Body of pancreas (tissue), 4 donors: ENCODE data around the gene NEDD4L. TPM values are rescaled to one million over a fixed set of nuclear protein-coding genes. Genes with fewer than 3 reads are reported as not detected.

ENCODE experiments used
- ATAC-seq: fragments of 150-250 bp; one replicate; pipeline ENCODE4 v1.9.1; 2016
- DNase-seq, 4 donors: peaks; one replicate each; pipeline ENCODE4 v3.0.0-alpha.2; 2019
- H3K27ac ChIP-seq, 4 donors: fragments of 200-600 bp; sonication (generic); 1 replicate in 3 of 4; 2 replicates in 1 of 4; pipeline versions ENCODE4 v1.5.1 to v1.6.1; 2016 to 2019; ENCODE audit warnings: mild to moderate bottlenecking in 1 of 4, mixed read lengths in 1 of 4, moderate library complexity in 1 of 4
- H3K27me3 ChIP-seq, 2 donors: fragments of 200-600 bp; sonication (generic); one replicate each; pipeline ENCODE4 v1.6.0; 2016; ENCODE audit warnings: mild to moderate bottlenecking in 1 of 2
- H3K36me3 ChIP-seq, 2 donors: fragments of 200-600 bp; sonication (generic); replicated peaks in 1 of 2; 2 replicates each; pipeline ENCODE4 v1.5.1; 2016; ENCODE audit warnings: low read depth in 2 of 2; ENCODE audit not compliant: insufficient read depth in 1 of 2
- H3K4me1 ChIP-seq: fragments of 200-600 bp; sonication (generic); one replicate; pipeline ENCODE4 v1.6.0; 2016
- H3K4me3 ChIP-seq, 2 donors: fragments of 200-600 bp; sonication (generic); 1 replicate in 1 of 2; 2 replicates in 1 of 2; pipeline ENCODE4 v1.5.1; 2016 to 2019
- H3K9me3 ChIP-seq, 3 donors: fragments of 200-600 bp; sonication (generic); 1 replicate in 2 of 3; 2 replicates in 1 of 3; pipeline ENCODE4 v1.5.1; 2016
- POLR2A ChIP-seq, 3 donors: fragments of 450-650 bp; IDR thresholded peaks; one replicate each; pipeline ENCODE4 v1.6.1; 2016; ENCODE audit warnings: antibody characterized with exemption in 3 of 3, mild to moderate bottlenecking in 2 of 3
- WGBS, 2 donors: methylation state at CpG; one replicate each; pipeline ENCODE4 v1.1.5; 2017; 5-methylcytosine and 5-hydroxymethylcytosine counted together
- intact Hi-C: fragments of 100-400 bp; cut with DNase I; formaldehyde crosslinking; loops from one replicate; pipeline ENCODE4 v1.15.1; 2023
- total RNA-seq, 2 donors: library from RNA; depleted of rRNA; stranded (reverse); fragments of >200 nt; gene quantifications; one replicate each; pipeline ENCODE4 v1.1.0, GENCODE V29; 2016
- TF ChIP-seq, protein P1 (sequence below), 7 experiments: fragments of 450-650 bp in 4 of 7; fragments of 200-600 bp in 3 of 7; sonication (generic) in 3 of 7; IDR thresholded peaks; one replicate each; pipeline ENCODE4 v1.5.1; 2016 to 2019; ENCODE audit warnings: antibody characterized with exemption in 7 of 7

The NEDD4L gene
- total RNA-seq, 2 donors from 2014 or later: 105 to 108 TPM

GRCh38 chr18:58403799-58404455, 359.9 kb downstream of the NEDD4L start:
- Histone ChIP-seq H3K27me3 (no peaks in the 10 kb centered on the region), H3K27ac (peak overlapping the region in 3 of 4 donors; percentile 7 to 83 (median 15)), H3K9me3 (no peaks in the 10 kb centered on the region), H3K4me3 (no peak overlapping the region), H3K36me3 (no peaks in the 10 kb centered on the region), H3K4me1 (peaks cover 50% of the 10 kb centered on the region)
- intact Hi-C loops: no loop called here
- ATAC-seq (peak; percentile 28), DNase-seq (peak; percentile 38 to 62 (median 50))
- peak in 1 of 3 donors; percentile 4 for TF ChIP-seq POLR2A (IDR thresholded peaks at IDR 0.05)
- TF ChIP-seq, protein P1, sequence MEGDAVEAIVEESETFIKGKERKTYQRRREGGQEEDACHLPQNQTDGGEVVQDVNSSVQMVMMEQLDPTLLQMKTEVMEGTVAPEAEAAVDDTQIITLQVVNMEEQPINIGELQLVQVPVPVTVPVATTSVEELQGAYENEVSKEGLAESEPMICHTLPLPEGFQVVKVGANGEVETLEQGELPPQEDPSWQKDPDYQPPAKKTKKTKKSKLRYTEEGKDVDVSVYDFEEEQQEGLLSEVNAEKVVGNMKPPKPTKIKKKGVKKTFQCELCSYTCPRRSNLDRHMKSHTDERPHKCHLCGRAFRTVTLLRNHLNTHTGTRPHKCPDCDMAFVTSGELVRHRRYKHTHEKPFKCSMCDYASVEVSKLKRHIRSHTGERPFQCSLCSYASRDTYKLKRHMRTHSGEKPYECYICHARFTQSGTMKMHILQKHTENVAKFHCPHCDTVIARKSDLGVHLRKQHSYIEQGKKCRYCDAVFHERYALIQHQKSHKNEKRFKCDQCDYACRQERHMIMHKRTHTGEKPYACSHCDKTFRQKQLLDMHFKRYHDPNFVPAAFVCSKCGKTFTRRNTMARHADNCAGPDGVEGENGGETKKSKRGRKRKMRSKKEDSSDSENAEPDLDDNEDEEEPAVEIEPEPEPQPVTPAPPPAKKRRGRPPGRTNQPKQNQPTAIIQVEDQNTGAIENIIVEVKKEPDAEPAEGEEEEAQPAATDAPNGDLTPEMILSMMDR (IDR thresholded peaks at IDR 0.05): no peak
- WGBS, 2 donors: 61 to 65% methylated on average over 14 to 20 of the region's 21 CpGs

DNA sequence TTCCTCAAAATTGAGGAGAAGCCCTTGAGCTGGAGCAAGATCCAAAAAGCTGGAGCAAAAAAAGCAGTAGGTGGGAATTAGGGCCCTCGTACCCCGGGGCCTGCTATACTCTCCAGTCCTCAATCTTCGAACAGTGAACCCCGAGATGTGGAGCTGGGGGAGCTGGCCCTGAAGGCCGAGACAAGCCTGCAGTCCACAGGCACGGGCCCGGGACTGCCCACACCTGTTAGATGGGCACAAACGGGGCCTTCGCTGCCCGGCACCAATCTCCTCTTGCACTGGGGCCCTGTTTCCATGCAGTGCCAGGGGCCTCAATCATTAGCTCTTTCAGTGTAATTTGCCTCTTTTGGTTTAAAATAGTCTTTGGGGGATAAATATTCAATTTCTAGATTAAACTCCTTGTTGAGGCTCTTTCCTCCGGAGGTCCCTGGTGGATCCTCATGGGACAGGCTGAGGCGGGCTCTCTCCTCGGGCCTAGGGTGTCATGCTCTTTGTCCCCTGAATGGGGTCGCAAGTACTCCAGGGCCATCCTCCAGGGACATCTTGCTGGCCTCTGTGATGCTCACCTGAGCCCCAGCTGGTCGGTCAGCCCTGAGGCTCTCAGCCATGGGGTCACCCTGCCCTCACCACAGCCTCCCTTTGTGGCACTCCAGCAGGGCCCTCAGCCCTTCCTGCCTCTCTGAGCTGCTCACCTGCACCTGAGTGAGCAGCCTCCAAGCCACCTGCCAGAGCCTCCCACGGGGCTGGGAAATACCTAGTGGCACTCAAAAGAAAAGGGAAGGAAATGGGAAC, 361.3 kb downstream of the NEDD4L start:
- intact Hi-C loops: no loop called here
- no peaks in the 10 kb centered on the region for H3K9me3 ChIP-seq
- no peak overlapping the region for H3K4me3 ChIP-seq
- peaks cover 50% of the 10 kb centered on the region for H3K4me1 ChIP-seq
- H3K36me3 ChIP-seq: no peaks in the 10 kb centered on the region
- no peak for DNase-seq
- no peak for ATAC-seq
- WGBS, 2 donors: 80 to 91% methylated on average over 15 to 16 of the region's 16 CpGs
- no peaks in the 10 kb centered on the region for H3K27me3 ChIP-seq
- H3K27ac ChIP-seq: no peak overlapping the region
- TF ChIP-seq POLR2A (IDR thresholded peaks at IDR 0.05): no peak
- TF ChIP-seq, protein P1 (IDR thresholded peaks at IDR 0.05): no peak

- H3K36me3 ChIP-seq: no peaks in the 10 kb centered on the region
- intact Hi-C loops: no loop called here
- no peak for TF ChIP-seq POLR2A (IDR thresholded peaks at IDR 0.05)
- no peaks in the 10 kb centered on the region for H3K27me3 ChIP-seq
- DNase-seq (peak in 1 of 4 donors; percentile 59), ATAC-seq (peak; percentile 77)
- H3K4me3 ChIP-seq: no peak overlapping the region
- WGBS, 2 donors: 46 to 49% methylated on average over 7 of the region's 7 CpGs
- no peaks in the 10 kb centered on the region for H3K9me3 ChIP-seq
- peak overlapping the region in 3 of 4 donors; percentile 58 to 74 (median 60) for H3K27ac ChIP-seq
- peaks cover 44% of the 10 kb centered on the region for H3K4me1 ChIP-seq
Measured at GRCh38 chr18:58407263-58407648, 363.2 kb downstream of the NEDD4L start.

GRCh38 chr18:58407649-58408407, 363.8 kb downstream of the NEDD4L start:
- TF ChIP-seq POLR2A (IDR thresholded peaks at IDR 0.05): no peak
- TF ChIP-seq, protein P1 (IDR thresholded peaks at IDR 0.05): peak in 4 of 7 experiments; percentile 7 to 39 (median 22)
- H3K9me3 ChIP-seq: no peaks in the 10 kb centered on the region
- no peak overlapping the region for H3K4me3 ChIP-seq
- 40 to 52% methylated on average over 6 of the region's 6 CpGs for WGBS, 2 donors
- peak overlapping the region in 3 of 4 donors; percentile 58 to 74 (median 60) for H3K27ac ChIP-seq
- intact Hi-C loops: no loop called here
- no peaks in the 10 kb centered on the region for H3K27me3 ChIP-seq
- no peaks in the 10 kb centered on the region for H3K36me3 ChIP-seq
- ATAC-seq (peak; percentile 60), DNase-seq (no peak)
- peaks cover 39% of the 10 kb centered on the region for H3K4me1 ChIP-seq

- DNase-seq (no peak), ATAC-seq (no peak)
- TF ChIP-seq POLR2A (IDR thresholded peaks at IDR 0.05): no peak
- TF ChIP-seq, protein P1 (IDR thresholded peaks at IDR 0.05): no peak
- no peaks in the 10 kb centered on the region for H3K27me3 ChIP-seq
- no peaks in the 10 kb centered on the region for H3K9me3 ChIP-seq
- H3K4me3 ChIP-seq: no peak overlapping the region
- 94 to 96% methylated on average over 4 of the region's 4 CpGs for WGBS, 2 donors
- H3K27ac ChIP-seq: peak overlapping the region in 1 of 4 donors; percentile 11
- peaks cover 38% of the 10 kb centered on the region for H3K4me1 ChIP-seq
- intact Hi-C loops: no loop called here
- H3K36me3 ChIP-seq: no peaks in the 10 kb centered on the region
Measured at GRCh38 chr18:58408665-58409064, 364.6 kb downstream of the NEDD4L start.
